GM18508 (cell line): Measurements from ENCODE around the gene FBXL17.

Experiments
- ATAC-seq: cut with Tn5 transposase; IDR thresholded peaks from one replicate; pipeline ENCODE4 v1.9.1; 2021; ENCODE audit warnings: moderate number of reproducible peaks; ENCODE audit not compliant: insufficient read depth, unreplicated experiment

FBXL17 gene

DNA sequence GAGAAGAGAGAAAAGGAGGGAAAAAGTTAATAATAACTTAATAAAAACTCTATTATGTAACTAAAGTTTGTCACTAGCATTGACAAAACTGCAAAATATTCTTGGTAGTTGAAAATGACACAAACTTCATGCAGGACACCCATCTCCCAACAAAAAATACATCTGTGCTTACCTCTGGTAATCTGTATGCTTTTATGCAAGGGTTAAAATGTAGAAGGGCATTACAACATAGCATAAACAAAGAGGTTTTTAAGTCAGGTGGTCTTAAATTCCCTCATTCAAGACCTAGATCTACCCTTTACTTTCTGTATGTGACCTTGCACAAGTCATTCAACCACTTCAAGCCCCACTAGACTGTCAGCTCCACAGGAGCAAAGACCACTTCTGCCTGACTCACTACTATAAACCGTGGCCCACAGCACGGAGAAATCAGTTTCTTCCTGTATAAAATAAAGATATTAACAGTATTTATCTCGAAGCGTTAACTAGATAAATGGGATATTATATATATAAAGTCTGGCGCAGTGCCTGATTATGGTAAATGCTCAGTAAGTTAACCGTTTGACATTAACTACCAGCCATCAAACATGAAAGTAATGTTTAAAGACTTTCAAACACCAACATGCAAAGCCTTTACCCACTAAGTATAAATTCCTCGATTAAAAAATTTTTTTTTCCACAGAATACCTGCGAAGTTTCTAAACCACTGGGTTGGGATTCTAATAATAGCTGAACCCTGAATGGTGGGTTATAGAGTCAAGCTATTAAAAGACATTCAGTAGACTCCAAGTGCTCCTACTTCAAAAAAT is 2.0 kb downstream of the FBXL17 start:
- no peak for ATAC-seq

DNA sequence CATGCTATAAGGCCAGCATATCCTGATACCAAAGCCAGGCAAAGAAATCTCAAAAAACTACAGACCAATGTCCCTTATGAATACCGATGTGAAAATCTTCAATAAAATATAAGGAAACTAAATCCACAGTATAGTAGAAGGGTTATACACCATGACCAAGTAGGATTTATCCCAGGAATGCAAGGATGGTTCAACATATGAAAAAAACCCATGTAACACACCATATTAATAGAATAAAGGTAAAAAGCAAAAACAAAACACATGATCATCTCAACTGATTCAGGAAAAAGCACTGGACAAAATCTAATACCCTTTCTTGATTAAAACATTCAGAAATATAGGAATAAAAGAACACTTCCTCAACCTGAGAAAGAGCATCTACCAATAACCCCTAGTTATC is 6.1 kb downstream of the FBXL17 start:
- no peak for ATAC-seq

DNA sequence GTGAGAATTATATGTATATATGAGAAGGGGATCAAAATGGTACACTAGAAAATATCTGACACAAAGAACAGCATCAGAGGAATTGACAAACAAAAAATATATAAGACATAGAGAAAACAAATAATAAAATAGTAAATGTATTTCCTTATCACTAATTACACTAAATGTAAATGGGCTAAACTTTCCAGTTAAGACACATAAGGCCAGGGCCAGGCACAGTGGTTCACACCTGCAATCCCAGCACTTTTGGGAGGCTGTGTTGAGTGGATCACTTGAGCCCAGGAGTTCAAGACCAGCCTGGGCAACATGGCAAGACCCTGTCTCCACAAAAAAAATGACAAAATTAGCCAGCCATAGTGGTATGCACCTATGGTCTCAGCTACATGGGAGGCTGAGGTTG is 8.5 kb downstream of the FBXL17 start:
- no peak for ATAC-seq

DNA sequence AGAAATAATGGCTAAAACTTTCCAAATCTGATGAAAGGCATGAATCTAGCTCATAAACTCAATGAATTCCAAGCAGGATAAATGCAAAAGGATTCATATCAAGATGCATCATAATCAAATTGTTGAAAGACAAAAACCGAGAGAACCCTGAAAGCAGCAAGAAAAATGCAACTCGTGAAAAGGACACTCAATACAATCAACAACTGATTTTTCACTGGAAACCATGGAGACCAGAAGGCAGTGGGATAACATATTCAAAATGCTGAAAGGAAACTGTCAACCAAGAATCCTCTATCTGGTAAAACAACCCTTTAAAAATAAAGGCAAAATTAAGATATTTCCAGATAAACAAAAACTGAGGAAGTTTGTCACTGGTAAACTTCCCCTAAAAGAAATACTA is 9.5 kb downstream of the FBXL17 start:
- ATAC-seq = no peak

DNA sequence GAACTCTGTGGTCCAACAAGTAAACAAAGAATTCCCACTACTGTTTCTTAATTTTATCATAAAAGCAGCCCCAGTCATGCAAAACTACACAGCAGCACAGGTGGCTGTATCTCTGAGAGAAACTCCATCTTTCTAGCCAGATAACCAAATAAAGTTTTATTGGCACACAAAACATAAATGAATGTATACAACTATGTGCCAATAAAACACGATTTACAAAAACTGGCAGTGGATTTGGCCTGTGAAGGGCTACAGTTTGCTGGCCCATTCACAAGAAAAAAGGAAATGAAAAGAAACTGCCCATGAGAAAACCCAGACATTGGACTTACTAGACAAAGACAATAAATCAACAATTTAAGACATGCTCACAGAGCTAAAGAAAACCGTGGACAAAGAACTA is 10.6 kb downstream of the FBXL17 start:
- ATAC-seq = no peak

DNA sequence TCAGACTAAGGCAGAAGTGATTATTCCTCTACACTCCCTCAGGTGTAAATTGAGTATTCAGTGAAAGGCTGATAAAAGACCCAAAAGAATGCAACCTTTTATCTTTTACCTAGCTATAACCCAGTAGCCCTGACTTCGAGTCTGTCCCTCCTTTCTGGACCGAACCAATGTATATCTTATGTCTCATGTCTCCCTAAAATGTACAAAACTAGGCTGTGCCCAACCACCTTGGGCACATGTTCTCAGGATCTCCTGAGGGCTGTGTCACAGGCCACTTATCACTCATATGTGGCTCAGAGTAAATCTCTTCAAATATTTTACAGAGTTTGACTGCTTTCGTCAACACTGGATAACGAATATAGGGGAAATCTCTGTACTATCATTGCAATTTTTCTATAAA is 12.7 kb downstream of the FBXL17 start:
- no peak for ATAC-seq

DNA sequence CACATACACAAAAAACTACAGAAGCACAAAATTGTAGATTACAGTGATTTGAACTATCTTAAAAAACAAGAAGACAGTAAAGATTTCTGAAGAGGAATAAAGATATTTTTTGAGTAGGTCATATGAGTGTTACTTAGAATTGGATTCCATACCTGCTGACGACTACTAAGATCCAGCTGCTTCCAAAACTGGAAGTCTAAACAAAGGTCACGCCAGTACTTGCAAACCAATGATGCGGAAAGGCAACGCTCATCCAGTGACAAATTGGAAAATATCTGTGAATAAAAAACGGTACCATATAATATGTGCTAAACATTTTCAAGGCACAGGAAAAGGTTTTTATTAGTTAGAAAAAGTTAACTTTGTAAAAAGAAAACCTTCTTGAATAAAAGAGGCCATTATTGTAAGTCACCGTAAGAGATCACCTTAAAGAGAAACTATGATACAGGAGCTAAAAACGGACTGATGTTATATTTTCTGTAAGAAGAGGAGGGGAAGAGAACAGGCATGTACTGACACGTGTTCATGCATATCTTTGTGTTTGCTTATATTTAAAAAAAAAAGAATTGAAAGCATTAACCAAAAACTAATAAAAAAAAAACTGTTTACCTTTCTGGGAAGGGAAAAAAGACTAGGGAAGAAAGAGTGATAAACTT is 14.1 kb downstream of the FBXL17 start:
- no peak for ATAC-seq

DNA sequence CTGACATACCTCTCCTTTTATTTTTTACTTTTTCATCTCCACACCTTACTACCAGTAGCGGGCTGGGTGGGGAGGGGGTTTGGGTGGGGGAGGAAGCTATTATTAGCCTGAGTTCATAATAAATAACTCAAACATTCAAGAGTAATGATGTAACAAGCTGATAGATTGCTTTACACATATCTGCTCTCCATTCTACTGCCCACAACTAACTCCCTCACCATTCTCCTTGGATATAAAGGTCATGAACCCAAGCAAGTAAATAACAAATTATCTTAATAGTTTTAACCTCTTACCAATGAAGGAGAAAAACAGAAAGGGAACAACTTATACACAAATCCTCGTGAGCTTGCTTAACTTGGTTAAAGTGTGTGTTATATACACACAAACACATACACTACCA is 15.4 kb downstream of the FBXL17 start:
- no peak for ATAC-seq

DNA sequence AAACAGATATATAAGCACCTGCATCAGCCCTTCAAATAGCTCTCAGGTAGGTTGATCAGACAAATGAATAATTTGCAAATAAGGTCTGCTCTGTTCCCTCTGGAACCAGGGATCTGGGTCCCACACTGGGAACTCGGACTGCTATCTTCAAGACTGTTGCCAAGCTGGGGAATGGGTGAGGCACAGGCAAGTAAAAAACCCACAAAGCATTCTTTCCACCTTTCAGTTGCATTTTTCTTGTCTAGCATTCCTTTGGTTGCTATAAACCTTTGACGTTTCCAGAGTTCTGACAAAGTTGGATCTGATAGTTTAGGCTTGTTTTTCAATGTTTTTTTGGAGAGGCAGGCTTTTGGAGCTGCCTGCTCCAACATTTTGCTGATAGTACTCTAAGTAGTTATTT is 20.1 kb downstream of the FBXL17 start:
- ATAC-seq = no peak

DNA sequence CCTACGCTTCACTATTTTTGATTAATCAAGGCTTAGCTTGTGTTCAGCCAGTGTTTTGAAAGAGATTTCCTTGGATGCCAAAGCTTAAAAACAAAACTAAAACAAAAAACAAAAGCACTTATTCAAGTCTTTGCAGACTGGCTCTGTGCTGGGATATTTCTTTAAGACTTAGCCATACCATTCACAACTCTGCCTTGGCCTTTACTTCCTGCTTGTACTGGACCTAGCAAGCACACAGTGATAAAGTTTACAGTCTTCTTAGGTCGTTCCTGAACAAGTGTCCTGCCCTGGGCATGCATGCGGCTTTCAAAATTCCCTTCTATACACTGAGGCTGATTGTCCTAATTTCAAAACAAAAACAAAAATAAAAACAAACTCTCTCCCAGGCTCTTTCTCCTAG is 20.7 kb downstream of the FBXL17 start:
- no peak for ATAC-seq

DNA sequence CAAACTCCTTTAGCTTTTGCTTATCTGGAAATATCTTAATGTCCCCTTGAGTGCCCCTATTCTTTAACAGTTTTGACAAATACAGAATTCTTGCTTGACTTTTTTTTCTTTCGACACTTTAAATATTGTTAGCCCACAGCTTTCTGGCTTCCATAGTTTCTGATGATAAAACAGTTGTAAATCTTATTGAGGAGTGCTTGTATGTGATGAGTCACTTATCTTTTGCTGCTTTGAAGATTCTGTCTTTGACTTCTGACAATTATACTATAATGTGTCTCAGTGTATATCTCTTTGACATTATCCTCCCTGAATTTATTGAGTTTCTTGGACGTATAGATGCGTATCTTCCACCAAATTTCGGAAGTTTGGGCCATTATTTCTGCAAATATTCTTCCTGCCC is 21.6 kb downstream of the FBXL17 start:
- ATAC-seq = no peak

DNA sequence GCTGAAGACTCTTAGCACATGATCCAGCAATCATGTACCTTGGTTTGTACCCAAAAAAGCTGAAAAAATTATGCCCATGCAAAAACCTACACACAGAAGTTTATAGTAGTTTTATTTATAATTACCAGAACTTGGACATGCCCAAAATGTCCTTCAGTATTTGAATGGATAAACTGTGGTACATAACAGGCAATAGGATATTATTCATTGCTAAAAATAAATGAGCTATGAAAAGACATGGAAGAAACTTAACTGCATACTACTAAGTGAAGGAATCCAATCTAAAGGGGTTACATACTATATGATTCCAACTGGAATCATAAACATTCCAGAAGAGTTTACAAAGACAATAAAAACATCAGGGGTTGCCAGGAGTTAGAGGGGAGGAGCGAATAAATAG is 25.6 kb downstream of the FBXL17 start:
- no peak for ATAC-seq

DNA sequence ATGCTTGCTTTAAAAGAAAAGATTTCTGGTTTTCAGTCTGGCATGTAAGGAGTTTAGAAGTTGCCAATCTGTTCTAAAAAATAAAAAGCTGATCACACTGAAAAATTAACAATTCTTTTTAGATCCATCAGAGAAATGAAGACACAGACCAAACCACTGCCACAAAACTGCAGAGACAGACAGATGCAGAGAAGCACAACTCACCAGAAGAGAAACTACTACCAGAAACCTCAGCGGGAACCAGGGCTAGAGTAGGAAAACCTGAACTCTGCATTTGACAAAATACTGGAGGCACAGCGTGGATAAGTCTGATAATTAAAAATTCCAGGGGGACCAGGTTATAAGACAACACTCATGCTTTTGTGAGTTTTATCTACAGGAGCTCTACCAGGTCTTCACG is 28.8 kb downstream of the FBXL17 start:
- no peak for ATAC-seq

DNA sequence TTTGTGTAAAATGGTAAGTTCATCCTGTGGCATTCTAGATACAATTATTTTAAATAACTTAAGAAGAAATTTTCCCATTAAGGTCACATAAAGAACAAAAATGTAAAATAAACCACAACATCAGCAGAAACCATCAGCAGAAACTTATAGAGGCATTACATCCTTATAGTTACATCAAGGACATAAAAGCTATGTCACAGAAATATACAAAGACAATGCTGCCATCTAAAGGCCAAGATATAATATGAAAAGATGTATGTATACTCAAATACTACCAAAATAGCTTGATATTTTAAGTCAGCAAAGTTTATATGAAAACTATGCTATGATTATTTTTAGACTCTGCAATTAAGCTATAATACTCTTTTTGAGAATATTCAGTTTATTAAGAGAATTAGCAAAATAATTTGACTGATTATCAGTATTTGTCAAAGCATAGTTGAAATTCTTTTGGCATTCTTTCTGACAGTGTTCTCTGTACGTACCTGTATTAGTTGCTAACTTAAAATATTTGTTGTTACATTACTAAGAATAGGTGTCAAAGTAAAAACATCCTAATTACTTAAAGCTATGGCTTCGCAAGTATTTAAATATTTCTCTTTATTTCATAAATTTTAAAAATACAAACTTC is 36.2 kb downstream of the FBXL17 start:
- peak; percentile 89 for ATAC-seq

DNA sequence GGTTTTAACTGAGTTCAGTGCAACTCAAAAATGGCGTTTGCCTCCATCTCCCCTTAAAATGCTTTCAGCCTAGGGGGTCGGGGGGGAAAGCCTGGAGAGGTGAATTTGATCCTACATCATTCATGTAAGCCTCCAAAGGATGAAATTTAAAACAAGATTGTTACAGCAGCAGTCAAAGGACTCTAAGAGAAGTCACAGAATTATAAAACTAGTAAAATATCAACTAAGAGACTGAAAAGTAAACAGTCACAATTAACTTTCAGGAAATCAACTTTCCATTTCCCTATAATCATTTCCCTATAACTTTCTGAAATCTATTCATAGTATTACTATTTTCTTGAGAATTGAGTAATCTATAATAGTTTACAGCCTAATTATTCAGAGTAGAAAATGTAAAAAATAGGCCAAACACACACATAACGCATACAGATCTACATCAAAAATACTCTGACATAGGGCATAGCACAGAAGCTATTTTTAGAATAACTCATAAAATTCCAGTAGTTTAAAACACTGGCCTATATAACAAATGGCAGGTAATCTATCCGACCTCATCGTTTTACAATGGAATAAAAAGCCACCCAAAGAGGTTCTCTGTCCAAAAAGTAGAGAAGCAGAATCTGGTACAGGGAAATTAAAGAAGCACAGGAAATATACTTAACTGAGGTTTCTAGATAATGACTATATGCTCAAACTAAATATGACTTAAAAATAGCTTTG is 37.6 kb downstream of the FBXL17 start:
- no peak for ATAC-seq

DNA sequence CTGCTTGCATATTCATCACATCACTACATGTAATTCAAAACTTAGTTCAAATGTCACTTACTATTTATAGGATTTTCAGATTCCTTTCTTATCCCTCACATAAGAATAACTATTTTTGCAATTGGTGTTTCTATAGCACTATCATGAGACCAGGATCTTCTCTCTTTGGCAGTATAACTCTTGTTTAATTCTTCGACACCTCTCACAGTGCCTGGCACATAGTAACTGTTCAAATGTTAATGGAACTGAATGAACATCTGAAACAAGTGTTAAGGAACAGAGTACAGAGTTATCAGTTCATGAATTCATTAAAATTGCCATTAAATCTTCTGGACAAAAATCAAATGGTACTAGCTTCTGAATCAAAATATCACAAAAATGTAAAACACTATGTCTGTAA is 40.0 kb downstream of the FBXL17 start:
- ATAC-seq = no peak

DNA sequence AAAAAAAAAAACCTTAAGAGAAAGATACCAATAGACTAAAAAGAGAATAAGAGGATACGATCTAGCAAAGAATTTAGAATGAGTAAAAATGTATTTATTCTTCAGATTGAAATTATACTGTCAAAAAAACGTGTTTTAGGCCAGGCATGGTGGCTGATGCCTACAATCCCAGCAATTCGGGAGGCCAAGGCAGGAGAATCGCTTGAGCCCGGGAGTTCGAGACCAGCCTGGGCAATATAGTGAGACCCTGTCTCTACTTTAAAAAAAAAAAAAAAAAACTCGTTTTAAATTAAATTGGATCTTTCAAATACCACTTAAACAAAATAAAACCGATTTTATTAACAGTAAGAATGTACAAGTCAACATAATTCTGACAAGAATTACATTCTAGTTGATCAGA is 41.8 kb downstream of the FBXL17 start:
- ATAC-seq = no peak

DNA sequence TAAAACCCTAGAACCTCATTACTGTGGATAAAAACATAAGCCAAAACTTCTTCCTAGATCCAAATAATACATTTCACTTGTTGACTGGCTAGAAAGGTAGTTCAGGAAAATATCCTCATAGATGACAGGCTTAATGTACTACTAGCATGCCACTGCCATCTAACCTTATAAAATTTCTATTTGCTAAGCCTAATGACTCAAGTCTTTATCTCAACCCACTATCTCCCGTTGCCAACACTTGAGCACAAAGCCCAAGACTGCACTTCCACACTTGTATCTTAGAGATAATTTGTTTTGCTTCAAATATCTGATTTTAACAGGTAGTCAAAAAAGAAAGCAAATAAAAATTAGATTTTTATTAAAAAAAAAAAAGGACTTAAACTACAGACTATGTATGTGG is 42.7 kb downstream of the FBXL17 start:
- ATAC-seq = no peak

DNA sequence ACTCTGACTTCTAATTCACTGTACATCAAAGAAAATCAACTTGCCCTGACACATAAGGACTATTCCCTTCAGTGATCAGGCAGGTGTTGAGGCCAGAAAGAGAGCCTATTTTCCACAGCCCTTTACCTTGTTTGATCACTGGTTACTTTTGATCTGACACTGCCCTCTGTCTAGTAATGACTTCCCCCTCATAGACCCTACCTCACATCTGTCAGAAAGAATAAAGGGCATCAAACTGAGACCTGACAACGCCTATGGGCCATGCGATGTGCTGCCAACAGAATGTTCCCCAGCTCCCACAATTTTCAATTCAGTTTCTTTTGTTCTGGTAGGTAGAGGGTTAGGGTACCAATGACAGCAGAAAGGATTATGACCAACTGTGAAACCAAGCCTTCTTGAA is 47.7 kb downstream of the FBXL17 start:
- ATAC-seq = no peak

DNA sequence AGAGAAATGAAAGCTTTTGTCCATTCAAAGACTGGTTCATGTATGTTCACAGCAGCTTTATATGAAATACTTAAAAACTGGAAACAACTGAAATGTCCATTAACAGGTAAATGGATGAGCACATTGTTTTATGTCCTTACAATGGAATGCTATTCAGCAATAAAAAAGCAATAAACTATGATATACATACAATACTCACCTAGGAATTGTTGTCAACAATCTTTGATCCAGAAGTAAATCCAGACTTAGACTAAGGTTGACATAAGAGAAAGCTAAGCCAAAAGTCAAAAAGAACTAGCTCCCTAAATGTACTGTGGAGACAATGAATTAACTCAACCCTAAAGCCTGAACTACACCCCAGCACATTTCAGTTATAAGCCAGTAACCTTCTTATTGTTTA is 54.9 kb downstream of the FBXL17 start:
- no peak for ATAC-seq

DNA sequence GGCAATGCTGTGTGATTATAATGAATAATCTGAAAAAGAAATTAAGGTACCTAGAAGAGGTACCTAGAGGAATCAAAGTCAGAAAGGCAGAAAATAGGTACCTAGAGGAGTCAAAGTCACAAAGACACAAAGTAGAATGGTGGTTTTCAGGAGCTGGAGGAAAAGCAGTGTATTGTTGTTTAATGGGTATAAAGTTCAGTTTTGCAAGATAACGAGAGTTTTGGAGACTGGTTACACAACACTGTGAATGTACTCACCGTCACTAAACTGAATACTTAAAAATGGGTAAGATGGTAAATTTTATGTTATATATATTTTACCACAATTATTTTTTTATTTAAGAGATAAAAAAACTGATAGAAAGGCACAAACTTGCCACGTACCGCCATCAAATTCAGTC is 57.0 kb downstream of the FBXL17 start:
- no peak for ATAC-seq
